Nephron progenitor cell (in vitro differentiated cells): Measurements from ENCODE around the gene SLC22A15.

Source experiments
- DNase-seq: peaks from one replicate; pipeline ENCODE4 v3.0.0; 2021
- H3K27ac Mint-ChIP-seq: 2 replicates; pipeline ENCODE4 v1.8.0; 2021; ENCODE audit warnings: mild to moderate bottlenecking, moderate library complexity, mixed read lengths
- H3K27me3 Mint-ChIP-seq: 2 replicates; pipeline ENCODE4 v1.8.0; 2021; ENCODE audit warnings: mild to moderate bottlenecking, low read depth, mixed read lengths; ENCODE audit not compliant: poor library complexity
- H3K36me3 Mint-ChIP-seq: 2 replicates; pipeline ENCODE4 v1.8.0; 2021; ENCODE audit warnings: low read depth, mixed read lengths
- H3K4me1 Mint-ChIP-seq: 2 replicates; pipeline ENCODE4 v1.8.0; 2021; ENCODE audit warnings: mixed read lengths
- H3K4me3 Mint-ChIP-seq: 2 replicates; pipeline ENCODE4 v1.8.0; 2021; ENCODE audit warnings: mild to moderate bottlenecking, moderate library complexity, mixed read lengths
- H3K9me3 Mint-ChIP-seq: 2 replicates; pipeline ENCODE4 v1.8.0; 2021; ENCODE audit warnings: mild to moderate bottlenecking, moderate library complexity, mixed read lengths
- TF ChIP-seq, protein P1 (sequence below): fragments of 200-600 bp; sonication (generic); IDR thresholded peaks from 2 replicates; pipeline ENCODE4 v1.5.0; 2021; ENCODE audit warnings: antibody characterized with exemption

The SLC22A15 gene

DNA sequence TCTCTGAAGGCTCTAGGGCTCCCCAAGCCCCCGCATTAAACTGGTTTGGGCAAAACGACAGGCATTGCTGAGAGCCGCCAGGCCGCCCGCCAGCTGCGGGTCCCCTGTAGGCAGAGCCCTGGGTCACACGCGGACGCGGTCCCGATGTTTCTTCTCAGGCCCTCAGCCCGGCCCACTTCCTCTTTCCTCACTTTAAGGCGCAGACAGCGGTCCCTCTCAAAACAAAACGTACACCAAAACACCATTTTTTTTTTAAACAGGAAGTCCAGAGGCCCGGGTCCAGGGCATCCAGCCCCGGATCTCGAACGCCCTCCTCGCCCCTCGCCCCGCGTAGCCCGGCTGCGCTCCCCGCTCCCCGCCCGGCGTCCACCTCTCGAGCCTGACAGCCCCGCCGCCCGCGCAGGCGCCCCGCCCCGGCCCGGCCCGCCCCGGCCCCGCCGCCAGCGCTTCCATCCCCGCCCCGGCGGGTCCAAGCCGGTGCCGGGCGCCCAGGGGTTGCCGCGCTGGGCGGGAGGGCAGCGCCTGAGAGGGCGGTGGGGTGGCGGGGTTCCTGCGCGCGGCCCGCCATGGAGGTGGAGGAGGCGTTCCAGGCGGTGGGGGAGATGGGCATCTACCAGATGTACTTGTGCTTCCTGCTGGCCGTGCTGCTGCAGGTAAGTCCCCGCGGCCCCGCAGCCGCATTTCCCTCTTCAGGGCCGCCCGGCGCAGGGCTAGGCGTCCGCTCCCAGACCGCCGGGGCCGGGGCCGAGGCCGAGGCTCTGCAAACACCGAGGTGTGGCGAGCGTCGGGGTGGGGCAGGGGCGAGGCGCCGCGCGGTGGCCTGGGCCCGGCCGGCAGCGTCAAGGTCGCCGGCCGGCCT lies at the start of gene SLC22A15:
TSS of gene SLC22A15 (plus strand) at position 452 of the 859 bp plus-strand sequence. CDS start at position 567, 115 bp downstream.
- H3K9me3 Mint-ChIP-seq: no peaks in the 10 kb centered on the region
- H3K27ac Mint-ChIP-seq: no peak within 1 kb of the TSS
- peaks cover 29% of the 10 kb centered on the region for H3K27me3 Mint-ChIP-seq
- H3K4me1 Mint-ChIP-seq: peaks cover 13% of the 10 kb centered on the region
- no peaks in the 10 kb centered on the region for H3K36me3 Mint-ChIP-seq
- peak; percentile 75 for DNase-seq
- TF ChIP-seq, protein P1, sequence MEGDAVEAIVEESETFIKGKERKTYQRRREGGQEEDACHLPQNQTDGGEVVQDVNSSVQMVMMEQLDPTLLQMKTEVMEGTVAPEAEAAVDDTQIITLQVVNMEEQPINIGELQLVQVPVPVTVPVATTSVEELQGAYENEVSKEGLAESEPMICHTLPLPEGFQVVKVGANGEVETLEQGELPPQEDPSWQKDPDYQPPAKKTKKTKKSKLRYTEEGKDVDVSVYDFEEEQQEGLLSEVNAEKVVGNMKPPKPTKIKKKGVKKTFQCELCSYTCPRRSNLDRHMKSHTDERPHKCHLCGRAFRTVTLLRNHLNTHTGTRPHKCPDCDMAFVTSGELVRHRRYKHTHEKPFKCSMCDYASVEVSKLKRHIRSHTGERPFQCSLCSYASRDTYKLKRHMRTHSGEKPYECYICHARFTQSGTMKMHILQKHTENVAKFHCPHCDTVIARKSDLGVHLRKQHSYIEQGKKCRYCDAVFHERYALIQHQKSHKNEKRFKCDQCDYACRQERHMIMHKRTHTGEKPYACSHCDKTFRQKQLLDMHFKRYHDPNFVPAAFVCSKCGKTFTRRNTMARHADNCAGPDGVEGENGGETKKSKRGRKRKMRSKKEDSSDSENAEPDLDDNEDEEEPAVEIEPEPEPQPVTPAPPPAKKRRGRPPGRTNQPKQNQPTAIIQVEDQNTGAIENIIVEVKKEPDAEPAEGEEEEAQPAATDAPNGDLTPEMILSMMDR: no peak
- H3K4me3 Mint-ChIP-seq: peak within 1 kb of the TSS; percentile 91

- no peaks in the 10 kb centered on the region for H3K36me3 Mint-ChIP-seq
- H3K9me3 Mint-ChIP-seq: no peaks in the 10 kb centered on the region
- peaks cover 24% of the 10 kb centered on the region for H3K4me1 Mint-ChIP-seq
- H3K27me3 Mint-ChIP-seq: peaks cover 5% of the 10 kb centered on the region
- TF ChIP-seq, protein P1: no peak
- DNase-seq: no peak
- H3K27ac Mint-ChIP-seq: no peak overlapping the region
- H3K4me3 Mint-ChIP-seq: no peak overlapping the region
Measured at GRCh38 chr1:115927971-115928370, 48.3 kb upstream of the SLC22A15 start.

DNA sequence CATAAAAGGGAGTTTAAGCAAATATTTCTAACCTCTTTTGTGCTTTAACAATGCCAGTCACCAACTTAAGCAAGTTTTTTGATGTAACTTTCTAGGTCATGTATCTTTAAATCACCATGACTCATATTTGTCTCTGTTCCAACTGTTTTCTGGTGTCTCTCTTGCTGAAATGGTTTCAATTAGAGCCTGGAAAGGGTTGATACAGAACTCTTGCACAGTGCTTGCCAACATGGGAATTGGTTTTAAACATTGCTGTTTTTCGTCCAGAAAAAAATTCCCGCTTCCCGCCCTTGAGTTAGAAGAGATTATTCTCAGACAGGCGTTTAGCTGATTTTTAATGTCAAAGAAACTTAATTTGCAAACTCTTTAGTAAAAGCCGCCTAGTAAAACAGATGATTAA lies 46.4 kb upstream of the SLC22A15 start:
- Mint-ChIP-seq H3K4me3 (no peak overlapping the region), H3K27me3 (peaks cover 5% of the 10 kb centered on the region), H3K4me1 (peaks cover 5% of the 10 kb centered on the region), H3K9me3 (no peaks in the 10 kb centered on the region), H3K27ac (no peak overlapping the region), H3K36me3 (no peaks in the 10 kb centered on the region)
- TF ChIP-seq, protein P1: no peak
- no peak for DNase-seq

DNA sequence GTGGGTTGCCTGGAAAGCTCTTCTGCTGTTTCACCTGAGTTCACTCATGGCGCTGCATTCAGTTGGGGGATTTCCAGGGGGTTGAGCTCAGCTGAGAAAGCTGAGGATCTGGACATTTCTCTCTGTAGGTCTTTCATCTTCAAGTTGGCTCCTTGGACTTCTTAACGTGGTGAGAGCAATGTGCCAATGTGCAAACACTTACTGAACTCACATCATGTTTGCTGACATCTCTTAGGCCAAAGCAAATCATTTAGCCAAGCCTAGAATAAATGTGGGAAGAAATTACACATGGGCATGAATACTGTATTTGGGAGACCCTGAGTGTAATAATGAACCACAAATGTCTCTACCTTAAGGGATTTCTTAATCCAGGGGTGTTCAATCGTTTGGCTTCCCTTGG lies 42.7 kb upstream of the SLC22A15 start:
- no peak overlapping the region for H3K27ac Mint-ChIP-seq
- no peak overlapping the region for H3K4me3 Mint-ChIP-seq
- H3K9me3 Mint-ChIP-seq: no peaks in the 10 kb centered on the region
- no peaks in the 10 kb centered on the region for H3K36me3 Mint-ChIP-seq
- no peaks in the 10 kb centered on the region for H3K4me1 Mint-ChIP-seq
- peaks cover 2% of the 10 kb centered on the region for H3K27me3 Mint-ChIP-seq
- TF ChIP-seq, protein P1: no peak
- no peak for DNase-seq

- no peaks in the 10 kb centered on the region for H3K27me3 Mint-ChIP-seq
- H3K4me3 Mint-ChIP-seq: no peak overlapping the region
- no peak for DNase-seq
- TF ChIP-seq, protein P1: no peak
- peaks cover 3% of the 10 kb centered on the region for H3K9me3 Mint-ChIP-seq
- no peaks in the 10 kb centered on the region for H3K36me3 Mint-ChIP-seq
- H3K27ac Mint-ChIP-seq: no peak overlapping the region
- no peaks in the 10 kb centered on the region for H3K4me1 Mint-ChIP-seq
Measured at GRCh38 chr1:115939455-115939854, 36.9 kb upstream of the SLC22A15 start.

DNA sequence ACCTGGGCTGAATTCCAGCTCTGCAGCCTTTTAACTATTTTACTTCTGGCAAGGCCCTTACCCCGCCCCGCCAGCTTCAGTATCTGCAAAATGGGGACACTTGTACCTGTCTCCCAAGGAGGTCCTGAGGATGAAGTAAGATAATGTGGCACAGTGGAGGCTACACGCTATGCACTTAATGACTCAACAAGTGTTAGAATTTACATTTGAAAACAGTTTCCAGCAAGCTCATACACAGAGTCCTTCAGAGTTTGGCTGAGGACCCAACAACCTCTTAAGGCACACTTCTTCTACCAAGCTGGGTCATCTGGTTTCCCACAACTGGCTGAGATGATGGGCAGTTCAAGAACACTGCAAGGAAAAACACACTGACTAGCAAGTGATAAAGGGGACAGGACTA lies 30.2 kb upstream of the SLC22A15 start:
- H3K27ac Mint-ChIP-seq: no peak overlapping the region
- no peak overlapping the region for H3K4me3 Mint-ChIP-seq
- H3K9me3 Mint-ChIP-seq: no peaks in the 10 kb centered on the region
- H3K36me3 Mint-ChIP-seq: no peaks in the 10 kb centered on the region
- H3K27me3 Mint-ChIP-seq: no peaks in the 10 kb centered on the region
- DNase-seq: no peak
- TF ChIP-seq, protein P1: no peak
- no peaks in the 10 kb centered on the region for H3K4me1 Mint-ChIP-seq
